C4-2B (cell line): Measurements from ENCODE around the gene OSBPL2.

Source experiments
- ZFX ChIP-seq: fragments of 450-650 bp; IDR thresholded peaks from 2 replicates; pipeline ENCODE4 v1.6.1; 2017
- TF ChIP-seq, protein P1 (sequence below): fragments of 450-650 bp; conservative IDR thresholded peaks from 2 replicates; pipeline ENCODE4 v1.5.1; 2017; ENCODE audit warnings: mild to moderate bottlenecking

DNA sequence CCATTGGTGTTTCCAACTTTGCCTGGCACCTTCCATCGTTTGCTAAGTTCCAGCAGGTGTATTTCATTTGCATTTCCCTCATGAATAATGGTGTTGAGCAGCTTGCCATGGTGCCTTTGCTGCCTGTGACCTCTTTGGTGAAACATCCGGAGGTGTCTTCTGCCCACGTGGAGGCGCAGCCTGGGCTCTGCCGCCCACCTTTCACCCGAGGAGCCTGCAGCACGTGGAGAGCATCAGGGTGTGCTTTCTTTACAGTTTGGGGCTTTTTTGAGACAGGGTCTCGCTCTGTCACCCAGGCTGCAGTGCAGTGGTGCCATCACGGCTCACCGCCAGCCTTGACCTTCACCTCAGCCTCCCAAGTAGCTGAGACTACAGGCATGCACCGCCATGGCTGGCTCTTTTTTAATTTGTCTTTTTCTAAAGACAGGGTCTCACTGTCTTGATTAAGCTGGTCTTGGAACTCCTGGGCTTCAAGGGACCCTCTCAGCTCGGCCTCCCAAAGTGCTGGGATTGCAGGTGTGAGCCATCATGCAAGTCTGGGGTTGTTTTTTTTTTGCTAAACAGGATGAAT, 61.4 kb downstream of the OSBPL2 start:
- TF ChIP-seq, protein P1, sequence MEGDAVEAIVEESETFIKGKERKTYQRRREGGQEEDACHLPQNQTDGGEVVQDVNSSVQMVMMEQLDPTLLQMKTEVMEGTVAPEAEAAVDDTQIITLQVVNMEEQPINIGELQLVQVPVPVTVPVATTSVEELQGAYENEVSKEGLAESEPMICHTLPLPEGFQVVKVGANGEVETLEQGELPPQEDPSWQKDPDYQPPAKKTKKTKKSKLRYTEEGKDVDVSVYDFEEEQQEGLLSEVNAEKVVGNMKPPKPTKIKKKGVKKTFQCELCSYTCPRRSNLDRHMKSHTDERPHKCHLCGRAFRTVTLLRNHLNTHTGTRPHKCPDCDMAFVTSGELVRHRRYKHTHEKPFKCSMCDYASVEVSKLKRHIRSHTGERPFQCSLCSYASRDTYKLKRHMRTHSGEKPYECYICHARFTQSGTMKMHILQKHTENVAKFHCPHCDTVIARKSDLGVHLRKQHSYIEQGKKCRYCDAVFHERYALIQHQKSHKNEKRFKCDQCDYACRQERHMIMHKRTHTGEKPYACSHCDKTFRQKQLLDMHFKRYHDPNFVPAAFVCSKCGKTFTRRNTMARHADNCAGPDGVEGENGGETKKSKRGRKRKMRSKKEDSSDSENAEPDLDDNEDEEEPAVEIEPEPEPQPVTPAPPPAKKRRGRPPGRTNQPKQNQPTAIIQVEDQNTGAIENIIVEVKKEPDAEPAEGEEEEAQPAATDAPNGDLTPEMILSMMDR, result no peak
- no peak for TF ChIP-seq ZFX
